ENCODE data around the gene SYT11.

- TF ChIP-seq POLR2A (IDR thresholded peaks at IDR 0.05) (no peak), CTCF (IDR thresholded peaks at IDR 0.05) (no peak)
Observed at GRCh38 chr1:155920717-155921116, 61.4 kb downstream of the SYT11 start.
